ENCODE measurements around the gene MACROD2. TPM values are rescaled to one million over a fixed set of nuclear protein-coding genes. Genes with fewer than 3 reads are reported as not detected.

Gene MACROD2
- total RNA-seq, 1 donor from 2014 or later = 2.5 TPM

DNA sequence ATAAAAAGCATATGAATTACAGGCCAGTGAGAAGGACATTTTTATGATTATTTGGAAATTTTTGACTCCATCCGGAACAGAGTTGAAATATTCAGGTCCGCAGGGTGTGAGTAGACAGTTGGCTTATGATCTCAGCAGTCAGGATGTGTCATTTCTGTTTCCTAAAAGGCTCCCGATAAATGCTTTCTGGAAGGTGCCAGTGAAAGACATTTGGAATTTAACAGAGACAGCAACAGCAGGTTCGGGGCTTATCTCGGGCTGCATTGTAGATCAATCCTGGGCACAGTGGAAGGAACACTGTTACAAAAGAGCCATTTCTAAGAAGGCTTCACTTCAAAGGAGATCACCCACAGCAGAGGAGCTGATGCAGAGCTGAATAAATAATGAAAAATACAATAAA, 1643.5 kb downstream of the MACROD2 start:
- H3K27me3 Mint-ChIP-seq (ENCODE audit: unreplicated experiment) = no peaks in the 10 kb centered on the region
- DNase-seq (ENCODE audit: extremely low spot score, unreplicated experiment) = no peak
- no peaks in the 10 kb centered on the region for H3K36me3 Mint-ChIP-seq (ENCODE audit: unreplicated experiment)
- H3K4me1 Mint-ChIP-seq (ENCODE audit: unreplicated experiment) = peaks cover 14% of the 10 kb centered on the region
- H3K4me3 Mint-ChIP-seq (ENCODE audit: unreplicated experiment) = no peak overlapping the region
- TF ChIP-seq, protein P1, sequence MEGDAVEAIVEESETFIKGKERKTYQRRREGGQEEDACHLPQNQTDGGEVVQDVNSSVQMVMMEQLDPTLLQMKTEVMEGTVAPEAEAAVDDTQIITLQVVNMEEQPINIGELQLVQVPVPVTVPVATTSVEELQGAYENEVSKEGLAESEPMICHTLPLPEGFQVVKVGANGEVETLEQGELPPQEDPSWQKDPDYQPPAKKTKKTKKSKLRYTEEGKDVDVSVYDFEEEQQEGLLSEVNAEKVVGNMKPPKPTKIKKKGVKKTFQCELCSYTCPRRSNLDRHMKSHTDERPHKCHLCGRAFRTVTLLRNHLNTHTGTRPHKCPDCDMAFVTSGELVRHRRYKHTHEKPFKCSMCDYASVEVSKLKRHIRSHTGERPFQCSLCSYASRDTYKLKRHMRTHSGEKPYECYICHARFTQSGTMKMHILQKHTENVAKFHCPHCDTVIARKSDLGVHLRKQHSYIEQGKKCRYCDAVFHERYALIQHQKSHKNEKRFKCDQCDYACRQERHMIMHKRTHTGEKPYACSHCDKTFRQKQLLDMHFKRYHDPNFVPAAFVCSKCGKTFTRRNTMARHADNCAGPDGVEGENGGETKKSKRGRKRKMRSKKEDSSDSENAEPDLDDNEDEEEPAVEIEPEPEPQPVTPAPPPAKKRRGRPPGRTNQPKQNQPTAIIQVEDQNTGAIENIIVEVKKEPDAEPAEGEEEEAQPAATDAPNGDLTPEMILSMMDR (IDR thresholded peaks at IDR 0.05) = no peak
- peaks cover 6% of the 10 kb centered on the region for H3K9me3 Mint-ChIP-seq (ENCODE audit: unreplicated experiment)
- no peak overlapping the region for H3K27ac Mint-ChIP-seq (ENCODE audit: unreplicated experiment)

- H3K4me1 Mint-ChIP-seq (ENCODE audit: unreplicated experiment) = peaks cover 14% of the 10 kb centered on the region
- H3K4me3 Mint-ChIP-seq (ENCODE audit: unreplicated experiment) = no peak overlapping the region
- H3K27ac Mint-ChIP-seq (ENCODE audit: unreplicated experiment) = no peak overlapping the region
- DNase-seq (ENCODE audit: extremely low spot score, unreplicated experiment) = no peak
- H3K9me3 Mint-ChIP-seq (ENCODE audit: unreplicated experiment) = no peaks in the 10 kb centered on the region
- H3K36me3 Mint-ChIP-seq (ENCODE audit: unreplicated experiment) = no peaks in the 10 kb centered on the region
- no peaks in the 10 kb centered on the region for H3K27me3 Mint-ChIP-seq (ENCODE audit: unreplicated experiment)
- TF ChIP-seq, protein P1 (IDR thresholded peaks at IDR 0.05) = no peak
Observed at GRCh38 chr20:15639839-15640238, 1644.5 kb downstream of the MACROD2 start.

DNA sequence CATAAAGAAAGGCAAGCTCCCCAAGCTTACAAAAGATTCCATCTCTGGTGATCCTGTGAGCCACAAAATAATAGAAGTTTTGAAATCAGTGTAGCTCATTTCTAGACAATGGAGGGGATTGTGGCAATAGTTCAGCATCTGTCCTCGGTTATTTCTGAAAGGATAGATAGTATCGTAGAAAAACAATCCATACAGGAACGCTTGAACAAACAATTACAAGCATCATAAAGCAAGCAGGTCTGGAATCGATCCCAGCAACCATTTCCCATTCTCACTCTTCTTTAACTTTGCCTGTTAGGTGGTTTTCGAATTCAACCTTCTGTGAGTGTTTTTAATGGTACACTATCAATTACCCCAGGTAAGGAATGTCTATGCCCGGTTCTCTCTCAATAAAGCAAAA, 1646.8 kb downstream of the MACROD2 start:
- TF ChIP-seq, protein P1 (IDR thresholded peaks at IDR 0.05) = no peak
- no peaks in the 10 kb centered on the region for H3K9me3 Mint-ChIP-seq (ENCODE audit: unreplicated experiment)
- no peaks in the 10 kb centered on the region for H3K27me3 Mint-ChIP-seq (ENCODE audit: unreplicated experiment)
- no peak overlapping the region for H3K4me3 Mint-ChIP-seq (ENCODE audit: unreplicated experiment)
- no peaks in the 10 kb centered on the region for H3K36me3 Mint-ChIP-seq (ENCODE audit: unreplicated experiment)
- H3K4me1 Mint-ChIP-seq (ENCODE audit: unreplicated experiment) = peaks cover 17% of the 10 kb centered on the region
- no peak overlapping the region for H3K27ac Mint-ChIP-seq (ENCODE audit: unreplicated experiment)
- no peak for DNase-seq (ENCODE audit: extremely low spot score, unreplicated experiment)

GRCh38 chr20:15642676-15643075, 1647.4 kb downstream of the MACROD2 start:
- H3K4me1 Mint-ChIP-seq (ENCODE audit: unreplicated experiment) = peaks cover 17% of the 10 kb centered on the region
- TF ChIP-seq, protein P1 (IDR thresholded peaks at IDR 0.05) = no peak
- no peaks in the 10 kb centered on the region for H3K9me3 Mint-ChIP-seq (ENCODE audit: unreplicated experiment)
- H3K4me3 Mint-ChIP-seq (ENCODE audit: unreplicated experiment) = no peak overlapping the region
- H3K27ac Mint-ChIP-seq (ENCODE audit: unreplicated experiment) = no peak overlapping the region
- H3K36me3 Mint-ChIP-seq (ENCODE audit: unreplicated experiment) = no peaks in the 10 kb centered on the region
- no peak for DNase-seq (ENCODE audit: extremely low spot score, unreplicated experiment)
- no peaks in the 10 kb centered on the region for H3K27me3 Mint-ChIP-seq (ENCODE audit: unreplicated experiment)

DNA sequence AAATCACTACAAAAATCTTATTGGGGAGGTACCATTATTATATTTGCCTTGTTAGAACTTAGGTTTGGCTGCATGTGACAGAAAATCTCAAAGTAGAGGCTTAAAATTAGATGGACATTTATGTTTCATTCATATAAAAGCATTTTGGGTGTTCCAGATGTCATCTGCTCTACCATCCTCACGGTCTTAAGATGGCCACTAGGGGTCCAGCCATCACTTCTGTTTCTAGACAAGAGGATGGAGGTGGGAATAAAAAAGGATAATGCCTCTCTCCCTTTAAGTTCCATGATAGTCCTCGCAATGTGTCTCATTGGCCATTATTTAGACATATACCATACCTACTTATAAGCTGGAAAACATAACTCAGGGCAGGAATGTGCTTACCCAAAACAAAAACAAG, 1648.4 kb downstream of the MACROD2 start:
- Mint-ChIP-seq H3K27ac (ENCODE audit: unreplicated experiment) (no peak overlapping the region), H3K36me3 (ENCODE audit: unreplicated experiment) (no peaks in the 10 kb centered on the region), H3K4me3 (ENCODE audit: unreplicated experiment) (no peak overlapping the region), H3K9me3 (ENCODE audit: unreplicated experiment) (no peaks in the 10 kb centered on the region), H3K4me1 (ENCODE audit: unreplicated experiment) (peaks cover 15% of the 10 kb centered on the region), H3K27me3 (ENCODE audit: unreplicated experiment) (no peaks in the 10 kb centered on the region)
- TF ChIP-seq, protein P1 (IDR thresholded peaks at IDR 0.05) = peak; percentile 36
- no peak for DNase-seq (ENCODE audit: extremely low spot score, unreplicated experiment)

Data from osteocyte (in vitro differentiated cells).